Amniotic epithelial cell (primary cell): ENCODE measurements around the gene ARHGDIA.

Experiments
- DNase-seq: peaks from one replicate; pipeline ENCODE4 v3.0.0-alpha.2; 2010; ENCODE audit warnings: low read depth

Gene ARHGDIA

DNA sequence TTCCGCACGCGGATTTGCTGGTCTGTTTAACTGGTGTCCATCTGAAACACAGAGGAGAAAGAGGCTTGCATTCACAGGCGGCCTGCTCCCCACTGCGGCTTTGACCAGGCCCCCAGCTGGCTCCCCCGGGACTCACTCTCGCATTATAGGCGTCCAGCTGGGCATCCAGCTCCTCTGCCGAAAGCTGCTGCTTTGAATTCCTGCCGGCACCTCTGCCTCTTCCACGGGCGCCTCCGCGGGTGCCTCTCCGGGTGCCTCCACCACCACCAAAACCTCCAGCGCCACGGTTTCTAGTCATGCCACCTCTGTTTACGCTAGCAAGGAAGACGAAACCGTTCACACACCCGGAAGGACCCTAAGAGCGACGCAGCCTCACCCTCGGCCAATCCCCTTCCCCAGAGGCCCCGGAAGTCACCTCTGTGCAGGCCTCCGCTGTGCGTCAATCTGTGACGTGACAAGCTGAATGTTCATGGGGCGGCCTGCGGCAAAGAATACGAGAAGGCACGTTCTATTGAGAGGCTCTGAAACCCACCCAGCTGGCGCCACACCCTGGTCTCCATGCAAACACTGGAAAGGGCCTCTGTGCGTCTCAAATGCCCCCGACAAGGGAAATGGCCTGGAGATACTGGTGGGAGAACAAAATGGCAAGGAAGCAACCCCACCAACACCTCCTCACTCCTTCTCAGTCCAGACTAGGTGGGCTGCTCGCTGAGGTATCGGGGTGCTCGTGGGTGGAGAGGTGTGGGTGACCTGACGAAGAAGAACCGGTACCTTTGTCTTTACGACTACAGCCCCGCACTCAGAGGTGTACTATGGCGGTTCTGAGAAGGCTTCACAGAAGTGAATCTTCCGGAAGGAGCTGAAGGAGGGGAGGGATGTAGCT is 17.2 kb upstream of the ARHGDIA start:
- no peak for DNase-seq

DNA sequence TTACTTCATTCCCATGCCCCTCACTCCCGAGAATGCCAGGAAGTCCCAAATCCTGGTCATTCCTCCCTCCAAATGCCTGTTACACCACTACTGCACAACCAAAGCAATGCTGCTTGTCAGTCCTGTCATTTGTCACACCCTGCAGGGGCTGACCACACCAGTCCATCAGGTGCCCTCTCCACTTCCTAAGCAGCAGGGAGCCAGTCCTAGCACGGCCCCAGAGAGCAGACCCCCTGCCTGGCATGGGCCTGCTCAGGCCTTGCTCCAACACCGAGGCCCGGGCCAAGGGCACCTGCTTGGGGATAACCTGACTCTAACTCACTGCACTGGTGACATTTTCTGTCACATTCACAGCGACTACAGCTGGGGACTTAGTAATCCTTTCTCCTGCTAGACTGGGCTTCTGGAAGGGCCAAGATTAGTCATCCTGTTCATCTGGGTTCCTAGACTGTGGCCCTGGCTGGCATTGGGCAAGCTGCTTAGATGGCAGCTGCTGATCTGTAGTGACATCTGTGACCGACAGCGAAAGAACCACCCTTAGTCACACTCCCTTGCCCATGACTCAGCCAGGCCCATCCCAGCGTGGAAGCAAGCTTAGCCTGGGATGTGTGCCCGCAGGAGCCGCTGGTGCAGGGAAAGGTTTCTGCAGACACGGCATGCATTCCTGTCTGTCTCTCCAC is 14.9 kb upstream of the ARHGDIA start:
- DNase-seq, result no peak

DNA sequence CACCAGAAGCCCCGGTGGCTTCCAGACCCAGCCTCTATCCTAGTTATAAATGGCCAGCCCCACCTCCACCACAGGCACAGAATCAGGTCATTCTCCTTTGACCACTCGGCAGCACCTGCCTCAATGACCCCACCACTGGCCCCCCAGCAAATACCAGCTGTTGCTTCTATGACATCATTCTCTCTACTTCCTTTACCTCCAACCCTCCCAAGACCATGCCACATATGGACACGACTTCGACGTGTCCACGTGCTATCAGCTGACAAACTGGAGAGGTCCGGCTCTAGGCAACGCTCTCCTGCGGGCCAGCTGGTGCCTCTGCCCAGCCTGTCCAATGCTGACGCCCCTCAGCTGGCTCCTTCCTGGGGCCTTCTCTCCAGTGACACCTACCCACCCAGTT is 14.3 kb upstream of the ARHGDIA start:
- no peak for DNase-seq

DNA sequence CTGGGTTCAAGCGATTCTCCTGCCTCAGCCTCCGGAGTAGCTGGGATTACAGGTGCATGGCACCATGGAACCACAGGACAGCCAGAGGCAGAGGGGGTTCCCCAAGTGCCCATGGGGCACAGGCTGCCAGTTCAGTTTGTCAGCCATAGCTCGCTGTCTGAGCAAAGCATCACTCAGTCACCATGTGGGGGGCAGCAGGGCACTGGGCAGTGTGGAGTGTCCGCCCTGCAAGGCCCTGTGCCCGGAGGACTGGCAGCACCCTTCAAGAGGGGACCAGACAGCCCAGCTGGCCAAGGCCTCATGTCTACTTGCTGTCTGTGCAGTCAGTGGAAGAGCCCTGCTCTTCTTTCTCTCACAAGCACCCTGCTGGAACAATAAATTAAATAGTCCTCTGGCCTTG is 13.8 kb upstream of the ARHGDIA start:
- no peak for DNase-seq

DNA sequence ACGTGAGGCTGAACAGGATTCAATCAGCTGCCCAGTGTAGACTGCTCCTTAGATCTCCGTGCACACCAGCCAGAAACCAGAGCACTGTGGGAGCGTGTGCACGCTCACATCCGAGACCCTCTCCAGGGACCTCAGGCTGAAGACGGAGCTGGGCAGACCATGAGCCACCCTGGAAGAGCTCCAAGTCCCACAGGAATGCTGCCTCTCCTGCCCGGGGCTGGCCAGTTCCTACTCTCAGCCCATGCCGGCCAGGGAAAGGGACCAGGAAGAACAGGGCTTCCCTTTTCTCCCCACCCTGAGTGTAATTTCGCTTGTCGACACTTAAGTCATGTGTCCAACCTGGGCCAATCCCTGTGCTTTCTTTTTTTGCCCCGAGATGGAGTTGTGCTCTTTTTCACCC is 13.4 kb upstream of the ARHGDIA start:
- no peak for DNase-seq

DNA sequence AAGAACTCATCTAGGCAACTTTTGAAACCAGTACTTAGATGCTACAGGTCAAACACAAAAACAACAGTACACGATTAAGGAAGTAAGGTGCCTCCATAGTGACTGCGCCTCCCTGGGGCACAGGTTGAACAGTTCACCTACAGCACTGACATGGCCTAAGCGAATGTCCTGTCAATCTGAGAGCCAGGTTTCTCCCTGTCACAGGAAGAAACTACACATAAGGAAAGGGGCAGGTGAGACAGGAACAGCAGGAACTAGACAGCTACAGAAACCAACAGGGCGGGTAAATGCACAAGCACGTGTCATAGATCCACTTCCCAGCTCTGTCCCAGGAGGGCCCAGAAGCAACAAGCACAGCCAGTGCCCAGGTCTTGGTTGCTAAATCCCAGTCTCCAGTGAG is 8.0 kb upstream of the ARHGDIA start:
- DNase-seq, result no peak

DNA sequence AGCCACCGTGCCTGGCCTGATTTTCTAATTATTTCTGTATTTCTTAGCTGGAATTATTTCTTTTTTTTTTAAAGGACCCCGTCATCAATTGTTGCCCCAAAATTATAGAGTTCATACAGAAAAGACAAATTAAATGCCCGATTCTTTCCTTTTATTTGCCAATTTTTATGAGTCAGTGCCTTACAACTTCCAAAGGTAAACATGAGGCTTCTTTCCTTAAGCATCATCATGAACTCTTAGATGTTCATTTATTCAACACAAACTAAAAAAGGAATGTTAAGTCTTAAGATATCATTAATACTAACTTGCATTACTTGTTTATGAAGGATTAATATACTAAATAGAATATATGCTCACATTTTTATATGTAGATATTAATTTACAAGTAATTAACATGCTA is 7.2 kb upstream of the ARHGDIA start:
- DNase-seq, result no peak

DNA sequence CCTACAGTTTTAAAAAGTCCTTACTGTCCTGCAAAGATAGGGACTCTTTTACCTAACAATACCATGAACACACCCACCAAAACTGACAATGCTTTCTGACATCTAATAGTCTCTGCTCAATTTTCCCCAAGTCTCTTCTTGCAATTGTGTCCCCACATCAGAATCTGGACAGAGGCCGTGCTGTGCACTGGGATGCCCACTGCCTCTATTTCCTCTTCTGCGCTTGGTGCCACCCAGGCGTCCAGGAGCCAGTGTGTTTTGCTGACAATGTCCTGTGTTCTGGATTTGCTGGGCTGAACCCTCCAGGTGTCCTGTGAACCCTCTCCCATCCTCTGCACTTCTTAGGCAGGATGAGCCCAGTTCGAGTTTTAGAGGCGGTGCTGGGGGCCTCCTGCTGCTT is 6.4 kb upstream of the ARHGDIA start:
- DNase-seq, result no peak

DNA sequence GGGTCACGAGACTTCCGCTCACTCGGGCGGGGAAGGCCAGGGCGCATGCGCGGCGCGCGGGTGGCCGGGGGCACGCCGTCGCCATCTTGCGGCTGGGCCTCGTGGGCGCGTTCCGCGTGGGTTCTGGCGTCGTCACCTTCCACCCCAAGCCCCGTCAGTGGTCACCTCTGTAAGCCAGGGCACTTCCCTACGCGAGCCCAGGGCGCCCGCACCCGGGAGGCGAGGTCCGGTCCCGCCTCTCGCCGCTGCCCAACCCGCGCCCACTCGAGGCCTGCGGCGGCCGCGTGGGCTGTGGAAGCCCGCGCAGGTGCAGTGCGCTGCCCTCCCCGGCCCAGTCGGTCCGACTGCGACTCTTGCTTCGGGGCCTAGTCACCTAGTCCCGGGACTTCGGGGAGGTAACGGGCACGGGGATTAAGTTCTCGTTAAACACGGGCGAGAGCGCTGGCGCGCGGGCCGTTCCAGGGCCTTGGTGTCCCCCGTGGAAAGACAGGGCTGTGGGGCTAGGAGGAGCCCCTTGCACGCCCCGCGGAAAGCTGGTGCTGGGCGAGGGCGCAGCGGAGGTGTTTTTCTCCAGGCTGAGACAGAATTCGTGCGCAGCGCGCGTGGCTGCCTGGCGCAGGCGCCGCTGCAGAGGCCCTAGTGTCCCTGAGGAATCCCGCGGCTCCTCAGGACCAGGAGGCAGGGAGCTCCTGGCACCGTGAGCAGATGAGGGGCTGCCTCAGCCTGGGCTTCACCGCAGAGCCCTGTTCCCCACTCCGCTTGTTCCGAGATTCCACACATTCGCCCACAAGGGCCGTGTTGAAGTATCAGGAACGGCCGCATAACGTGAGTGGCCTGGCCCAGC is 472 bp upstream of the ARHGDIA start:
- peak; percentile 69 for DNase-seq

DNA sequence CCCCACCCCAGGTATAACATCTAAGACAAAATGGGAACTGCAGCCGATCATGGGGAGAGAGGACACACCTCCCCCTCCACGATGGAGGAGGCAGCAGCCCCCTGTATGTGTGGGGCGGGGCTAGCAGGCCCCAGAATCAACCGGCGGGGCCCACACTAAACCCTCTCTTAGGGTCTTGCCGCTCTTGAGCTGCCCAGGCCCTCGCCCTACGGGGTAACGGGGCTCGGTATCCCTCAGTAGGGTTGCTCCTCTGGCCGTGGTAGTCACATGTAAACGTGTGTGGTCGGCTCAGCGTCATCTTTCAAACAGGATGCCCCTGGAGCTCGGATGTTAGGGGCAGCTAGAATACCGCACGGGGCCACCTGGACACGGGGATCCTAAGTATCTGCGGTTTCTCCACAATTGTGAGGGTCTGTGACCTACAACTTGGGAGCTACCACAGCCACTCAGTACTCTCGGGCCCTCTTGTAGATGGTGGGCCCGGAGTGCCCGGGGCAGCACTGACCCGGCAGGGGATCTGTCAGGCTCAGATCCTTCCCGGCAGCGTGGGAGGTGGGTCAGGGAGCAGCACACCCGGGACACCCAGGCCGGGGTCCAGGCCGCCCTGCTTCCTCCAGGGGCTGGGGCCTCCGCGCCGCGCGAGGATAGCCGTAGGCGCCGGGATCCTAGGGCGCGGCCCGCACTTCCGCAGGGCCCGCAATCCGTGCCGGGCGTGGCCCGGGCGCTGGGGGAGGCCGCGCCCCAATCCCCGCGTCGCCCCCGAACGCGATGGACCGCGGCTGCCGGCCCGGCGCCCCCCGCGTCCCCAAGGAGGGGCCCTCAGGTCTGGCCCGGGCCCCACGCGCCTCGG is 781 bp downstream of the ARHGDIA start:
- DNase-seq, result peak; percentile 54

DNA sequence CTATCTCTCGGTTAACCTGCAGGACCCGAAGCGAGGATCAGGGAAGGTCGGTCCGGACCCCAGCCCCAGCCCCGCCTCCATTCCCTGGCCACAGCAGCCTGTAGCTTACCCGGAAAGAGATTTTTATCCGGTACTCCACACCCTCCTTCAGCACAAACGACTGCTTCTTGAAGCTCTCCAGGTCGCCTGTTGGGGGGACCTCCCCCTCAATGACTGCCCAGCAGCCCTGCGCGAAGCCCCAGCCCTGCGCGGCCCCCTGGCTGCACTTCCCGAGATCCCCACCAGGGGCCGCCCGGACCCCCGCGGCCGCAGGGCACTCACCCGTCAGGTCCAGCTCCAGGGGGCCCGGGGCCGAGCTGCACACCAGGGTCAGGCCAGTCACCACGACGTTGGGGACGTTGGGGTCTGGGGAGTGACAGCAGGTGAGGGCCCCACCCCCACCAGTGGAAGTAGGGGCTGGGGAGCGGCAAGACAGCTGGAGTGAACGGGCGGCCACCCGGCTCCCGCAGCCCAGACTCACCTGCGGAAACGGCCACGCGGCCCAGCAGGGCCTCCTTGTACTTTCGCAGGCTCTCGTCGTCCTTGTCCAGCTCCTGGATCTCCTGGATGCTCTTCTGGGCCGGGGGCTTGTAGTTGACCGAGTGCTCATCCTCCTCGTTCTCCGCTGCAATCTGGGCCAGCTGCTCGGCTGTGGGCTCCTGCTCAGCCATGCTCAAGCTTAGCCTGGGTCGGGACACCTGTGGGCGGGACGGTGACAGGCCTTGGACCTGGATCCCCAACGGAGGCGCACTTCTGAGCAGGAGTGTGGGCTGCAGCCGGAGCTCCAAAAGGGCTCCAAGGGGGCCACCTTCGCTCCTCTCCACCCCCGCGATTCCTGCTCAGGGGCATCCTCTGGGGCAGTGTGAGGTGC is 1.7 kb downstream of the ARHGDIA start:
- peak; percentile 31 for DNase-seq

DNA sequence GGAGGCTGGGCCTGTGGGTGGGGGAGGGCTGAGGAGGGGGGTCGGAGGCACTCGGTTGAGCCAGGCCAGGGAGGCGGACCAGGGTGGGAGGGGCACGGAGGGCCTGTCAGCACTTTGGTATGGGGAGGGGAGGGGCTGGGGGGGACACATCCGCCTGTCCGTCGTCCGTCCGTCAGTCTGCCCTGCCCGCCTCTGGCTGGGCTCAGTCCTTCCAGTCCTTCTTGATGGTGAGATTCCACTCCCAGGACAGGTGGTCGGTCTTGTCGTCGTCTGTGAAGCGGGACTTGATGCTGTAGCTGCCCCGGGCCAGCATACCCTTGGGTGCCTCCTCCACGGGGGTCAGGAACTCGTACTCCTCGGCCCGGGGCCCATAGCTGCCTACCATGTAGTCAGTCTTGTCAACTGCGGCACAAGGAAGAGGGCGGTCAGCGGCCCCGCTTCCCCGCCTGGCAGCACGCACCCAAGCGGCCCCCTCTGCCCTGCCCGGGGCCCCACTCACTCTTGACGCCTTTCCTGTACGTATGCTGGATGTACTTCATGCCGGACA is 2.4 kb downstream of the ARHGDIA start:
- DNase-seq, result peak; percentile 96

DNA sequence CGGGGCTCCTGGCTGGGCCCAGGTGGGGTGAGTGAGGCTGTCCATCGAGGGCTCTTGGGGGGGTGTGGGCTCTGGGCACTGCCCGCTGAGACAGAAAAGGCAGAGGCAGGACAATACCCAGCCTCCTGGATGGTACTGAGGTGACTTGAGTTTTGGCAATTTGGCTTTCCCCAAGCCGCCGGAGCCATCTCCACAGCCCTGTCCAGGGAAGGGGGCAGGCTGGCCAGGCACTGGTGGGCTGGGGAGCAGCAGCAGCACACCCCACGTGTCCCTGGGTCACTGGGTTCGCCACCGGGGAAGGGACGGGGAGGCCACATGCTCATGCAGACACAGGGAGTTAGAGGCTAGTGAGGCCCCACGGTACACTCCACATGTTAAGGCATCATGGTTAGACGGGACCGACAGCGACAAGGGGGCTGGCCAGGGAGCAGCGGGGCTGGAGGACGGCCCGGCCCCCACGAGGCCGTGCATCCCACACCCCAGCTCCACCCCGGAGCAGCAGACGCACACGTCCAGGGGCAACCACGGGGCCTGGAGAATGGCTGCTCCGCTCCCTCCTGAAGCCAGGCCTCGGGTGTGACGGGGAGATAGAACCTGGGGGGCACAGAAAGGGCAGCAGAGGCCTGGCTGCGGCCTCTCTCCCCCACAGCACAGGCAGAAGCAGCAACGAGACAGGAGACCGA is 3.0 kb downstream of the ARHGDIA start:
- no peak for DNase-seq

DNA sequence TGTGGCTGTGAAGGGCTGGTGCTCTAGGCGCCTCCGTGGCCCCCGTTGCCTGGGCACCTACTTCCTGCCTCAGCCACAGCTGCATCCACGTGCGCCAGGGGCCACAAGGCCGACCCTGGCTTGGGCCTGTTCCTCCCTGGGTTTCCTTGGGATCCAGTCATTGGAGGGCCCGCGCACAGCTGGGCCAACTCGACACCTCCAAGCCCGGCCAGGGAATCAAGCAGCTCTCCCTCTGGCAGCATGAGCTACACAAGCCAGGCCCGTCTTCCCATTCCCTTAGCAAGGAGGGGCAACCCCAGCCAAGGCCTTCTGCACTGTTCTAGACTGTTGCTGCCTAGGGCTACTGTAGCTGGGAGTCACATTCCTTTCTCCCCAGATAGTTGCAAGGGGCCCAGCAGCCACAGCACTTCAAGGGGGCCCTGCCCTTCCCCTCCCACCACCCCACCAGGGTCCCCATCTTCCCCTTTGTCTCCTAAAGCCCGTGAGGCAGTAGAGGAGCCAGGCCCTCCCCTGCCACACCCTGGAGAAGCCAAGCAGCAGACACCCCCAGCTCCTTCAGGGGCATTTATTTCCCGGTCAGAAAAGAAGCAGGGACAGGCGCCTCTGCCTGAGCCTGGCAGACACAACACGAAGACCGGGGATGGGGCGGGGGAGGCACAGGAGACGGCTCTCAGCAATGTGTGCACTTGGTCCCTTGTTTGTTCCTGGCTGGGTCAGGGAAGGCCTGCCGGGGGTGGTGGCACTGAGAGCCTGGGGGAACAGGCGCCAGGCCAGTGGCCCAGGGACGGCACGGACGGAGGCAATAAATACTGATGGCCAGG is 3.8 kb downstream of the ARHGDIA start:
- DNase-seq, result peak; percentile 78

DNA sequence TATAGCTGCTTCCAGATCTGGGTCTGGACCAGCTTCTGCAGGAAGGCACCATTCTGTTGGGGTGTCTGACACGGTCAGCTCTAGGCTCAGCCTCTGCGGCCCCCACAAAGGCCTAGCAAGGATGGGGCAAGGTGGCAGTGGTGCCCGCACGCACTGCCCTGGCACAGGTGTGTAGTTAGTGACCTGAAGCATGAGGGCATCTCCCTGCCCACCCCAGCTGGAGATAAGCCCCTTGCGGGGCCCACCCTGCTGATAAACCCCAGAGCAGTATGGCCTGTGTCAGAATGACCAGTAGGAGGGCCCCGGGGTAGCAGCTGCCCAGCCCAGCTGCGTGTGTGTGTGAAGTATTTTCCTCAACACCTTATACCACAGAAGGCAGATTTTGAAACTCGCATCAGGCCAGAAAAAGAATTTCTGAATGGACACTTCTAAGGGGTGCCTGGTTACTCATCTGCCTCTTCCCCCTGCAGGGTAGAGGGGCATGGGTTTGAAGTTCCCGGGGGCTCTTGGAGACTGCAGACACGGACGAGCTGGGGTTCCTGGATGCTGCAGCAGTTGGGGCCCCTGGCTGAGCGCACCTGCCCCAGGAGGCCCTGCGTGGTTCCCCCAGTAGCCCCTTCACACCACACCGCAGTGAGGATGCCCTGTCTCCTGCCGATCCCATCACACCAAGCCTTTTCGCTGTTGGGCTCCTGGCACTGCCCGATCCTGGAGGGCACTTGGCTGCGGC is 4.5 kb downstream of the ARHGDIA start:
- peak; percentile 54 for DNase-seq

DNA sequence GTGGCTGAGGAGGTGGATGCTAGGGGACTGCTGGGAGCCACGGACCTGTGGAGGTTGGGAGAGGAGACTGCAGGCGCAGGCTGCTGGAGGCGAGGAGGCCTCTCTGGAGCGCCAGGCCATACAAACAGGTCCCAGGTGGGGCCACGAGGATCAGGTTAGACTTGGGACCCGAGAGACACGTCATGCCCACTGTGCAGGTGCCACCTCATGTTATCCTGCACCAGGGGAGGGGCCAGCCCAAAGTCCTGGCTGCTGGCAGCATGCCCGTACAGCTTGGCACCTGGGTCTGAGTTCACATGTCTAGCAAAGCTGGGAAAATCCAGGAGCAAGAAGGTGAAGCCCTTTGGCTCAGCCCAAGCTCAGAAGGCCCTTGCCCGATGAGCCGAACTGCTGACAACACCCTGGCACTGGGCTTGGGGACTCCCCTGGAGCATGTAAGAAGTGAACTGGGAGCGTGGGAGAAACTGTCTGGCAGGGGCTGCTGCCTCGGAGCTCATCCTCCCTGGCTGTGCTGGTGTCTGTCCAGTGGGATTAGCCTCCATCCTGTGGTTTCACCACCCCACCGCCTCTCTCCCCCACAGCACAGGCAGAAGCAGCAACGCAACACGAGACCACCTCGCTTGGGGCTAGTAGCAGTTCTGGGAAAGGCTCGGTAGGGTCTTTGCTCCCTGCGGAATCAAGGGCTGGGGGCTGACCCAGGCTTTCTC is 5.3 kb downstream of the ARHGDIA start:
- peak; percentile 88 for DNase-seq

DNA sequence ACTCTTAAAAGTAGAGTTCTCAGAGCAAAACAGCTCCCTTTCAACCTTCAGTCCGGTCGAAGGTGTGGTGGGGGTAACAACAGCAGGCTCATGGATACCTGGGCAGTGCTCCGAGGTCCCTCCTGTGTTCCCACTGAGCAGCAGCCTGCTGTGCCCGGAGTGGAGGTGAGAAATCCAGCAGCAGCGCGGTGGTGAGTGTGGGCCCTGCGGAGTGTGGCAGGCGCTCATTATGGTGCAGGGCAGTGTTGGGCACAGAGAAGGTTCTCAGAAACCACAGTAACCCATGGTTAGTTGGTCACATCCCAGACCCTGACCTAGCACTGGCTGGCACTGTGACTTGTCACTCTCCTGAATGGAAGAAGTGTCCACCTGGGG is 5.8 kb downstream of the ARHGDIA start:
- no peak for DNase-seq
